DND-41 (cell line): ENCODE measurements around the gene HPCAL1.

Source experiments
- EZH2 ChIP-seq: IDR thresholded peaks from 3 replicates; pipeline ENCODE4 v1.6.1; 2012; ENCODE audit warnings: borderline replicate concordance, low read depth, mild to moderate bottlenecking, moderate library complexity, low read length, inconsistent platforms; ENCODE audit not compliant: severe bottlenecking
- TF ChIP-seq, protein P1 (sequence below): IDR thresholded peaks from 2 replicates; pipeline ENCODE4 v1.5.1; 2012; ENCODE audit warnings: borderline replicate concordance, low read length, moderate library complexity, mild to moderate bottlenecking; ENCODE audit not compliant: poor library complexity, severe bottlenecking; ENCODE audit errors: extremely low read depth

DNA sequence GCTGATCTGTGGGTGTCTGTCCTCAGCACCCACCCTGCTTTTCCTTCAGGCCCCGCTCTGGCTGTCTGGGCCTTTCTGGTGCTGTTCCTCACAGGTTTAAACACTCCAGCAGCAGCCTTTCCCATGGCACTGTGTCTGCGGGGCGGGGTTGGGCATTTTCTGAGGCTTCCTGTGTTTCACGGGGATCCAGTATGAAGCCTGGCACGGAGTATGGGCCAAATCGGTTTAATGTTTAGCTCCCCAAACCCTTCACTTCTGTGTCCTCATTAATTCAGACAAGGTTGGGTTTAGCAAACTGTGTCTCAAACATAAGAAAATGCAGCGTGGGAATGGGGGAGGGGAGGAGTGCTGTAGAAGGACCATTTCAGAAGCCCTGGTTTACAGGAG lies 44.9 kb downstream of the HPCAL1 start:
- TF ChIP-seq, protein P1, sequence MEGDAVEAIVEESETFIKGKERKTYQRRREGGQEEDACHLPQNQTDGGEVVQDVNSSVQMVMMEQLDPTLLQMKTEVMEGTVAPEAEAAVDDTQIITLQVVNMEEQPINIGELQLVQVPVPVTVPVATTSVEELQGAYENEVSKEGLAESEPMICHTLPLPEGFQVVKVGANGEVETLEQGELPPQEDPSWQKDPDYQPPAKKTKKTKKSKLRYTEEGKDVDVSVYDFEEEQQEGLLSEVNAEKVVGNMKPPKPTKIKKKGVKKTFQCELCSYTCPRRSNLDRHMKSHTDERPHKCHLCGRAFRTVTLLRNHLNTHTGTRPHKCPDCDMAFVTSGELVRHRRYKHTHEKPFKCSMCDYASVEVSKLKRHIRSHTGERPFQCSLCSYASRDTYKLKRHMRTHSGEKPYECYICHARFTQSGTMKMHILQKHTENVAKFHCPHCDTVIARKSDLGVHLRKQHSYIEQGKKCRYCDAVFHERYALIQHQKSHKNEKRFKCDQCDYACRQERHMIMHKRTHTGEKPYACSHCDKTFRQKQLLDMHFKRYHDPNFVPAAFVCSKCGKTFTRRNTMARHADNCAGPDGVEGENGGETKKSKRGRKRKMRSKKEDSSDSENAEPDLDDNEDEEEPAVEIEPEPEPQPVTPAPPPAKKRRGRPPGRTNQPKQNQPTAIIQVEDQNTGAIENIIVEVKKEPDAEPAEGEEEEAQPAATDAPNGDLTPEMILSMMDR = no peak
- no peak for TF ChIP-seq EZH2
